ENCODE measurements around the gene POLR2J2.
"Not testable (repeated sequence)": the region's sequence is repeated elsewhere in the genome, so short reads cannot be mapped to it uniquely, and the experiment has no call there.

GRCh38 chr7:102688299-102689036 is 17.0 kb upstream of the POLR2J2 start:
- TF ChIP-seq POLR2A (IDR thresholded peaks at IDR 0.05; ENCODE audit: low read depth); CTCF (IDR thresholded peaks at IDR 0.05); POLR2AphosphoS5 (IDR thresholded peaks at IDR 0.05): not testable (repeated sequence)
